Measurements from ENCODE around the gene SPTBN1.
A peak's percentile ranks its signal among the peaks of the same experiment; 100 is the strongest.

Gene SPTBN1

DNA sequence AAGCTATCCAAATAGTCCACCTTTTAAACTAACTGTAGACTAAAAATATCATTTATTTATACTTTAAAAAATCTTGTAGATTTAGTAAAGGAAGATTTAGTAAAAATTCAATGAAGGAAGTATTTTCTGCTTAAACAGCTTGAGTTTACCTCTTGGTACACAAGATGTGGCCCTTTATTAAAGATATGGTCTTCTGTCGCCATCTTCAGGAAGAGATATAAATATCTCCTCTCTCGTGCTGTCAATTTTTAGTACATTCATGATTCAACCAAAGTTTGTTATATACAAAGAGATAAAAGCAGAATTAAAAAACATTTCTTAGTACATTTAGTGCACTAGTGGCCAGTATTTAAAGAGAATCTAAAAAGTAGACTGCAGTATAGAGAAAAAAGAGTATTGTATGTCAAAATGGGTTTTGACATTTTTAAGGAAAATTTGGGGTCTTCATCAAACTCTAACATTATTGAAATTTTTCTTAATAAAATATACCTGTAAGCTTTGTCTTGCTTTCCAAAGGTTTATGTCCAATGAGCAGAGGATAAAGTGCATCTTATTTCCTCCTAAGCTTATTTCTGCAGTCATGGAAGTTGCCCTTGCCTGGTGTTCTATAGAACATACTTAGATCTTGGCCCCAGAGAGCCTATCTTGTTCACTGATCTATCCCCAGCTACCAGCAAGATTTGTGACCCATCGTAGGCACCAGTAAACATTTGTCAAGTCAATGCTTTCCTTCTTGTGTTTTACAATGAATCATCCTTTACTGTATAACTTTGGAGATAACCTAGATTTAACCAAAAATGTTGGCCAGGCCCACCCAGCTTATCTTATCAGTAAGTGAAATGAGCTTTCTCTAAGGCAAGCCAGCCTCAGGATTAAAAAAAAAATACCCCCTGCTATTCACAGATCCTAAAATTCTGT is 248.8 kb downstream of the SPTBN1 start:
- peak; percentile 74 for DNase-seq (ENCODE audit: low spot score)

DNA sequence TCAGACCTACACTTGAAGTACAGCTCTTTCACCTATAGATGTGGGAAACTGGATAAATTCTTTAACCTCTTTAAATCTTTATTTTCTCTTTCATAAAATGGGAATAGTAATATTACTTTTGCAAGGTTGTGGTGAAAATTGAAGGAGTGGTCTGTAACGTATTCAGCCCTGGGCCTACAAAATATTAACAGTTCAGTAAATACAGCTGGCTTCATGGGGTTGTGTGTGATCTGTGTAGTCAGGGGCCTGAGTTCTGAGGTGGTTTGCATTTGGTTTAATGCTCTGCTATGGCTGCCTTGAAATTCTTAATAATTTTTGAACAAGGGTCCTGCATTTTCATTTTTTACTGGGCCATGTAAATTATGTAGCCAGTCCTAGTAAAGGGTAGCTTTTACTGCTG is 250.5 kb downstream of the SPTBN1 start:
- no peak for DNase-seq (ENCODE audit: low spot score)

DNA sequence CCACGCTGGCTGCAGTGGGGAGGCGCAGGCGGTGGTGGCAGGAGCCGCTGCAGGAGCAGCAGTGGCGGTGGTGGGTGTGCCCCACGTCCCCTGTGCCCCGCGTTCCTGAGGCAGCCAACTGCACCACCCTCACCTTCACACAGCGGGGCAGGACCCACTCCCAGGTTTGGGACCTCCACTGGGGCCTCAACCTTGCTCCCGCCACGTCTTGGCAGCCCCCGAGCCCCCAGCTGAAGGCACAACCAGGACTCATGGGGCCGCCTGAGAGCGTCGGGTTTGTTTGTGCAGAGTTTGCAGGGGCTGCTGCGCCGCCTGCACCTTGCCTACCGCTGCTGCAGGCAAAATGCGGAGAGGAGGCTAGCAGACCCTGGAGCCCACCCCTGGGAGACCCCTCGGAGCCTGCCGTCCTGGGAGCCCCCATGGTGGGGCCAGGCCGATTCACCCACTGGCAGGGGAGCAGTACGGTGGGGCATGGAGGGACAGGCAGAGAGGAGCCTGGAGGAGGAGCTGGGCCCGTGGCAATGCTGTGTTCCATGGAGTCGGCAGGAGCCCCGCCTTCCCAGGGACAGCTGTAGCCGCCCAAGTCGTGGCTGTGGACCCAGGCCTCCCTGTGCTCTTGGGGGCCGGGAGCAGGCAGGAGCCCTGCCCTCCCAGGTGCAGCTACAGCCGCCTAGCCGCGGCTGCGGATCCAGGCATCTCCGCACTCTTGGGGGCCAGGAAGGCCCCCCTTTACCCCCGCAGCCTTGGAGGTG is 252.6 kb downstream of the SPTBN1 start:
- peak; percentile 28 for DNase-seq (ENCODE audit: low spot score)

DNA sequence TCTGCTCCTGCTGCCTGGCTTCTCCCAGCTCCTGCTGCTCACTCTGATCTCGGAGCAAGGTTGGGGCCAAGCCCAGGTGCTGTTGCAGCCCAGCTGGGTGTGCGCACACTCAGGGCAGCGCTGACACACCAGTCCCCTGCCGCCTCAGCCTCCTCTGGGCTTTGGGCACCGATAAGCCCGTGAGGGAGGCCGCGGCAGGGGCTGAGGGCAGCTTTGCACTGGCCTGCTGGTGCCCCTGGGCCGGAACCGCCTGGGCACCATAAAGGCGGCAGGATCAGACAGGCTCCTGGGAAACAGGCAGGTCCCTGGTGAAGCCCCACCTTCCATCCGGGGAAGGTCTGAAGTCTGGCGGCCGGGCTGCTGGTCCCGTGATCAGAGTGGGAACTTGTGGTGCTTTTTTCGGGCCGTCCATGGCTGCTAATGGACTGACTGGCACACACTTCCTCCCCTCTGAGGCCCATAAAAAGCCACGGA is 253.2 kb downstream of the SPTBN1 start:
- DNase-seq (ENCODE audit: low spot score): peak; percentile 35

DNA sequence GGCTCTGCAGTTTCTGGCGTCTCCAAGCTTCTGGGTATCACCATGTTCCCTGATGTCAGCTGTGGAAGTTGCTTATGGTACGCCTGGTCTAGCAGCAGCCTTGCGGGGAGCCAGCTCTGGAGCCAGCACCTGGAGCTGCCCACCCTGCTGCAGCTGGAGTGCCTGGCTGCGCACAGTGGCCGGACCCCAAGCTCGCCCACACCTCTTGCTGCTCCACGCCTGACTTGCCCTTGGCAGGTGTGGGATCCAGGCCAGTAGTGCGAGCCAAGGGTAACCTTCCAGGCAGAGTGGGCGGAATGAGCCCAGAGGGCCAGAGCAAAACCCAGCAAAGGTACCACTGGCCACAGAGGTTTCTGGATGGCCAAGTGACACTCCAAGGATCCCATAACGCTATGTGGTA is 254.1 kb downstream of the SPTBN1 start:
- no peak for DNase-seq (ENCODE audit: low spot score)

DNA sequence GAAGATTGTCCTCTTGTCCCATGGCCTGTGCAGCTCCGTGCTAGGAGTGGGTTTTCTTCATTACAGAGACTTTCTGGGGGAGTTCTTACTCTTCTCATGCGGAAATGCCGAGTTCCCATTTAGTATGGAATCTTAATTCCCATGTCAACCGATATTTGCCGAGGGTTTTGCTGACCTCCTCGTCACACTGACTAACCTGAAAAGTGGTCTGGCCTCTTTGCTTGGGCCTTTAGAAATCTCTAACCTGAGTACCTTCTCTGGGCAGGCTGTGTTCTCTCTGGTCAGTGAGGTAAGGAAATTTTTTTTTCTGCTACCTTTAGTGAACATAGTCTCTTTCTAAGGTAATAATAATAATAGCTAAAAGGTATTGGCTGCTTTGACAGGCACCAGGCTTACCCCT is 256.4 kb downstream of the SPTBN1 start:
- no peak for DNase-seq (ENCODE audit: low spot score)

DNA sequence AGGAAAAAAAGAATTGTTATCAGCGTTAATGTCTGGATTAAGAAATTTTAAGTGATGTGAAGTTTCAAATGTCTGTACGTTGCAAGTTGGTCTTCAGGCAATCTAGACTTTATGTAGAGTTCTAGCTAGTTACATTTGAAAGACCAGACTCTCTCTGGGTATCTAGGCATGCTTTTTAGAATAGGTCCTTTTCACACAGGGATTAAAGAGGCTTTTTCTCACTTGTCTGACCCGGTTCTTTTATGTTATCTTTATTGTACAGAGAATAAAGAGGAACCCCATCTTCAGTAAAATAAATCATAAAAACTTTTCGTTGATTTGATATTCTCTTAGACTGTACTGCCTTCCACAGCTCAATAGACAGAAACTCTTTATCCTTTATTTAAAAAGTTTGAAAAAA is 258.9 kb downstream of the SPTBN1 start:
- no peak for DNase-seq (ENCODE audit: low spot score)

DNA sequence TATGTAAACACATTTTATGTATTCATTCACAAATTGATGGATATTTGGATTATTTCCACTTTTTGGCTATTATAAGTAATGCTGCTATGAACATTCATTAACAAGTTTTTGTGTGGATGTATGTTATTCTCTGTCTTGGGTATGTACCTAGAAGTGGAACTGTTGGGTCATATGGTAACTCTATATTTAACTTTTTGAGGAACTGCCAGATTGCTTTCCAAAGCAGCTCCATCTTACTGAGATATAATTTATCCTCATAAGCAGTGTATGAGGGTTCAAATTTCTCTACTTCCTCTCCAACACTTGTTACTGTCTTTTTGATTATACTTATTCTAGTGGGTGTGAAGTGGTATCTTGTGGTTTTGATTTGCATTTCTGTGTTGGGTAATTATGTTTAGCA is 260.2 kb downstream of the SPTBN1 start:
- no peak for DNase-seq (ENCODE audit: low spot score)

DNA sequence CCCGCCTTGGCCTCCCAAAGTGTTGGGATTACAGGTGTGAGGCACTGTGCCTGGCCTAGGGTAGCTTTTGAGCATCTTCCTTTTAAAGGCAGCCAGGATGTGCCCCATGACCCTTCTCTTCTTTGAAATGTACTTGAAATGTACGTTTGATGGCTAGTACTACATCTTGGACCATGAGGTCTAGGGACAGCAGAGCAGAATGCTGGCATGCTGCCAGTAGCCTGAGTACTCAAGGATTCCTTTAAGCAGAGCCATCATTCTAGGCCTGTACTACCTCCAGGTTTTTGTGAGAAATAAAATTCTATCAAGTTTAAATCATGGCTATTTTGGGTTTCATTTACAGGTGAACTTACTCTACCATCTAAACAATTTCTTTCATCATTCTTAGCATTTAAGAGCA is 264.4 kb downstream of the SPTBN1 start:
- DNase-seq (ENCODE audit: low spot score): no peak

Data from kidney tubule cell (primary cell).